Brain microvascular endothelial cell (primary cell): ENCODE results near the gene EML1.

Source experiments
- DNase-seq: peaks from one replicate; pipeline ENCODE4 v3.0.0-alpha.2; 2020
- H3K27ac ChIP-seq: fragments of 250-450 bp; sonication (Bioruptor Pico); 2 replicates; pipeline ENCODE4 v1.5.1; 2020; ENCODE audit warnings: mild to moderate bottlenecking, moderate library complexity
- H3K27me3 ChIP-seq: fragments of 250-450 bp; sonication (Bioruptor Pico); replicated peaks from 2 replicates; pipeline ENCODE4 v1.5.1; 2020; ENCODE audit warnings: mild to moderate bottlenecking
- H3K36me3 ChIP-seq: fragments of 250-450 bp; sonication (Bioruptor Pico); replicated peaks from 2 replicates; pipeline ENCODE4 v1.5.1; 2020; ENCODE audit warnings: mild to moderate bottlenecking
- H3K4me3 ChIP-seq: 2 replicates; pipeline ENCODE4 v1.5.1; 2011; ENCODE audit warnings: low read depth, mild to moderate bottlenecking, control low read depth, low read length, moderate library complexity
- in situ Hi-C: cut with HindIII; loops from 2 replicates; pipeline ENCODE4 v1.10.0; 2017; ENCODE audit warnings: low sequenced_read_pairs, low pct_ligation_motif_present
- TF ChIP-seq, protein P1 (sequence below): IDR thresholded peaks from 2 replicates; pipeline ENCODE4 v1.5.1; 2011; ENCODE audit warnings: low read depth, mild to moderate bottlenecking, moderate library complexity, low read length, control low read depth, inconsistent platforms; ENCODE audit errors: missing control alignments

The EML1 gene

DNA sequence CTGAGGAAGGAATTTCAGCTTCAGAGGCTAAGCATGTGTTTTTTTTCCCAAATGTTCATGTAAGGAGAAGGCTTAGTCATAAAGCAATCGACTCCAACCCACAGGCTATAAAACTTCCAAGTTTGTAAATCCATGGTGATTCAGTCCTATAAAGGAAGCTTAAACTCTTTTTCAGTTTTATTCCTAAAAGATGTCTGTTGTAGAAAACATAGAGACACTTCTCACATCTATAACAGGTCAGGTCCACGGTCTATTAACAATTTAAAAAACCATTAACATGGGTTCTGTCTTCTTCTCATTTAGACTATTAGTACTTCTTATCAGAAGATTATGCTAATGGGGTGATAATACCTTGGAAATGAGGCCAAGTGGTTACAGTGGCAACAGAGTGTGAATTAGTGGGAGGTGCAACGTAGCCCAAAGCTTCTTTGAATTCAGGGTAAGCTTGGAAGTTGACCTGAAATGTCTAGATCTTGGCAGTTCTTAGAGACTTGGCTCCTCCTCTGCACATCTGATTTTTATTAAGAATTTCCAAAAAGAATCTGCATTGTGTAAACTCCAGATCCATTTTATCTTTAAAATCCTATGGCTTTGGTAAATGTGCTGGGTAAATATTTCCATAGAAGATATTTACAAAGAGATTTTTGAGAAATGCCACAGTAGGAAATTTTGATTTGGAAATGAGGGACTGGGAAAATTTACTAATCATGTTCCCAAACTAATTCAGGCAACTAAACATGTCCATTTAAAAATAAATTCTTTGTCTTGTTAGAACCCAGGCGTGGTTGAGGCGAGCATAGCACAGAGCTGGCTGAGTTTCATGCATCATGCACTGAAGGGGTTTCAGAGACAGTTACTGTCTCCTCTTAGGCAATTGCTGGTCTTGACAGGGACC is 86.4 kb downstream of the EML1 start:
- no peak overlapping the region for H3K4me3 ChIP-seq
- in situ Hi-C loops = loop anchor here (25.0 kb wide), 1 partner anchor 167 kb away; no protein-coding TSS in a partner anchor
- TF ChIP-seq, protein P1, sequence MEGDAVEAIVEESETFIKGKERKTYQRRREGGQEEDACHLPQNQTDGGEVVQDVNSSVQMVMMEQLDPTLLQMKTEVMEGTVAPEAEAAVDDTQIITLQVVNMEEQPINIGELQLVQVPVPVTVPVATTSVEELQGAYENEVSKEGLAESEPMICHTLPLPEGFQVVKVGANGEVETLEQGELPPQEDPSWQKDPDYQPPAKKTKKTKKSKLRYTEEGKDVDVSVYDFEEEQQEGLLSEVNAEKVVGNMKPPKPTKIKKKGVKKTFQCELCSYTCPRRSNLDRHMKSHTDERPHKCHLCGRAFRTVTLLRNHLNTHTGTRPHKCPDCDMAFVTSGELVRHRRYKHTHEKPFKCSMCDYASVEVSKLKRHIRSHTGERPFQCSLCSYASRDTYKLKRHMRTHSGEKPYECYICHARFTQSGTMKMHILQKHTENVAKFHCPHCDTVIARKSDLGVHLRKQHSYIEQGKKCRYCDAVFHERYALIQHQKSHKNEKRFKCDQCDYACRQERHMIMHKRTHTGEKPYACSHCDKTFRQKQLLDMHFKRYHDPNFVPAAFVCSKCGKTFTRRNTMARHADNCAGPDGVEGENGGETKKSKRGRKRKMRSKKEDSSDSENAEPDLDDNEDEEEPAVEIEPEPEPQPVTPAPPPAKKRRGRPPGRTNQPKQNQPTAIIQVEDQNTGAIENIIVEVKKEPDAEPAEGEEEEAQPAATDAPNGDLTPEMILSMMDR = no peak
- no peaks in the 10 kb centered on the region for H3K27me3 ChIP-seq
- DNase-seq = no peak
- no peak overlapping the region for H3K27ac ChIP-seq
- H3K36me3 ChIP-seq = no peaks in the 10 kb centered on the region

DNA sequence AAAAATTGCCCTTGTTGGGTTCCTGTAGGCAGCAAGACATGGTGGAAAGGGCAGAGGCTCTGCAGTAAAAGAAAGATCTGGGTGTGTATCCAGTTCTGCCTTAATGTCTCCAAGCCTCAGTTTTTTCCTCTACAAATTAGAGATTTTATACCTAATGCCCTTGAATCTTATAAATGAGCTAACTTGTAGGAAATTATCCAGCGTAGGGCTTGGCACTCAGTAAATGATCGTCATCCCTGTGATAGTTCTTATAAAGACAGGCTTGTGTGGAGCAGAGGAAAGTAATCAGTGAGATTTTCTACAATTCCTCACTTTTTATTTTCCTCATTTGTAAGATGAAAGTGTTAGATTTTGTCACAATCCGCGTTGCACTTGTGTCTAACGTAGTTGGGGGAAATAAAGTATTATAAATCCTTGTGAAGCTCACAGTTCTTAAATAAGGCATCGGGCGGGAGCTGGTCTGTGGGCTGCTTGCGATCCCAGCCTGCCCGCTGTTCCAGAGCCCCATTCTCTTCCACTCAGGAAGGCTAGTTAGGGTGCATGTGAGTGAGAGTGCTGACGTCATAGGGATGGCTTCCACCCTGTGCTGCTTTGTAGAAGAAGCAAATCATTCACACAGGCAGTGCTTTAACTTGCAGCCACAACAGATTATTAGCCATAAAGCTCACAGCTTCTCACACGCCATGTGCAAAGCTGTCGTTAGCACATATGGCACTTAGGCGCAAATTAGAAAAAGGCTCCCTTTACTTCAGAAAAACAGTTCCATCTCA is 87.6 kb downstream of the EML1 start:
- Histone ChIP-seq H3K27ac (no peak overlapping the region), H3K27me3 (no peaks in the 10 kb centered on the region), H3K4me3 (no peak overlapping the region), H3K36me3 (no peaks in the 10 kb centered on the region)
- in situ Hi-C loops = loop anchor here (25.0 kb wide), 1 partner anchor 169 kb away; no protein-coding TSS in a partner anchor
- TF ChIP-seq, protein P1 = no peak
- no peak for DNase-seq

DNA sequence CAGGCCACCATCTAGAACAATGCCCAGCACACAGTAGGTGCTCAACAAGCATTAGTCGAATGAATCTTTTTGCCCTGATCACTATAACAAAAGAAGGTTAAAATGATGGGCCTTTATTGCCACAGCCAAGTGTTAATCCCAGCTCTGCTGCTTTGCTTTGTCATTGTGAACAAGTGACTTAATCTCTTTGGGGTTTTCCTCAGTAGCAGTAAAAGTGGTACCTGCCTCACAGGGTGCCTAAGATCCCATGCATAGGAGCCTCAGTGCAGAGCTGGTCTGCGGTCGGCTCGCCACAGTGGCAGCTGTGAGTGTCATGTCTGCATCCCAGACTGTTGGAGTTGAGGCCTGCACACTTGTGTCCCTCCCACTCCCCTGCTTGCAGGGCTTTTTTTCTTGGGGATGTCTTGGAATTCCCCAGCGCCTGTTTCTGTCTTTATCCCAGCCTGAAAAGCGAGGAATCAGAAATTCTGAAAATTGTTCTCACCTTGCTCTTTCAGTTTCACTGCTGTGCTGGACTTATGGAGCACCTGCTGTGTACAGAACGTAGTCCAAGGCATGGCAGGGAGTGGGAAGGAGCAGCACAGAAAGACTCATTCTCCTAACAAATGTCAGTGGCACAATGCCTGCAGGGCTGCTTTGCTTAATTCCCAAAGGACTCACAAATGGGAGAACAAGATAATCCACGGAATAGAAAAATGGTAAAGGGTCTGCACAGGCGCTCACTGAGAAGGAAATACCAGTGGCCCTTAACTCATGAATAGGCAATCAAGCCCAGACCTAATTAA is 90.8 kb downstream of the EML1 start:
- no peak overlapping the region for H3K27ac ChIP-seq
- H3K36me3 ChIP-seq = no peaks in the 10 kb centered on the region
- H3K4me3 ChIP-seq = no peak overlapping the region
- in situ Hi-C loops = loop anchor here (25.0 kb wide), 1 partner anchor 172 kb away; no protein-coding TSS in a partner anchor
- H3K27me3 ChIP-seq = no peaks in the 10 kb centered on the region
- TF ChIP-seq, protein P1 = no peak
- DNase-seq = no peak

DNA sequence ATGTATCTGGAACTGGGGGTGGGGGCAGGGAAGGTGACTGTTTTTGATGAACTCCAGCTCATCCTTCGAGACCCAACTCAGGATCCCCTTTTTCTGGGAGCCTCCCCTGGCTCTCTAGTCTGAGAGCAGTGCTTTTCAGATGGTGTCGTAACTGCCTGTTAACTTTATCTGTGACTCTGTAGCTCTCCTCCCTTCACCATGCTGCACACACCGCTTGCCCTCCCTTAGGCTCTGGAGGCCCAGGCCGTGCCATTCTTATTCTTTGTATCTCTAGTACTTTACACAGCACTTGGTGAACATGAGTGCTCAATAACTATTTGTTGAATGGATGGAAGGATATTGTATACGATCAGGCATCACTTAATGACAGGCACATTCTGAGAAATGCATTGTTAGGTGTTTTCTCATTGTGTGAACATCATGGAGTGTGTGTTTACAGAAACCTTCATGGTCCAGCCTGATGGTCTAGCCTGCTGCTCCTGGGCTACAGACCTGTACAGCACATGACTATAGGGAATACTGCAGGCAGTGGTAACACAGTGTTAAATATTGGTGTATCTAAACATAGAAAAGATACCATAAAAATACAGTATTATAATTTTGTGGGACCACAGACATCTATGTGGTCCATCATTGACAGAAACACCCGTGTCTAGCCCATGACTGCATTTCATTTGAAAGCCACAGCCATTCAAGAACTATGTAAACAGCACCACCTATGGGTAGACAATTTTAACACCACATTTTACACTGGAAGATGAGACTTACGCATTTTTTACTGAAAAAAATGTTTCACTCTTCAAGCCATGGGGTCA is 91.8 kb downstream of the EML1 start:
- peak; percentile 46 for DNase-seq
- in situ Hi-C loops = loop anchor here (25.0 kb wide), 1 partner anchor 173 kb away; no protein-coding TSS in a partner anchor
- no peaks in the 10 kb centered on the region for H3K27me3 ChIP-seq
- H3K36me3 ChIP-seq = no peaks in the 10 kb centered on the region
- no peak overlapping the region for H3K4me3 ChIP-seq
- no peak overlapping the region for H3K27ac ChIP-seq
- TF ChIP-seq, protein P1 = peak; percentile 64

DNA sequence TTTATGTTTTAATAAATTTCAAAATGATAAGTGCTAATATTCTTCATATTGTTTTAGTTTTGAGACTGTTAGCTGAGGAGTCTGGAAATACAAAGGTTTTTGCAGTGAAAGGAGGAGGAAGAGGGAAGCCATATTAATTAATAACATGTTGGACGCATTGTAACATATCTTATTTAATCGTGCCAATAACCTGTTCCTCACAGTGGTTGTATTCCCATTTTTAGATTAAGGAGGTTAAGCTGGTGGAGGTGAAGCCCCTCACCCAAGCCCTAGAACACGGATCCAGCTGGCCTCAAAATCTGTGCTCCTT is 92.4 kb downstream of the EML1 start:
- no peak overlapping the region for H3K4me3 ChIP-seq
- no peak overlapping the region for H3K27ac ChIP-seq
- H3K36me3 ChIP-seq = no peaks in the 10 kb centered on the region
- DNase-seq = no peak
- in situ Hi-C loops = loop anchor here (25.0 kb wide), 1 partner anchor 173 kb away; no protein-coding TSS in a partner anchor
- TF ChIP-seq, protein P1 = no peak
- no peaks in the 10 kb centered on the region for H3K27me3 ChIP-seq
